Activated B cell treated with CpG ODN at 0.5 μM for 24 hours (primary cell): ENCODE data around the gene MYBL2. TPM values are rescaled to one million over a fixed set of nuclear protein-coding genes. Genes with fewer than 3 reads are reported as not detected.

Experiments
- ATAC-seq: fragments of 200-7000 bp; cut with Tn5 transposase; one replicate; pipeline ENCODE4 v1.10.0; 2021; ENCODE audit warnings: low read depth, mild to moderate bottlenecking, moderate library complexity
- CTCF ChIA-PET: fragments of 350-600 bp; sonication (Branson Sonifier 250); formaldehyde crosslinking; loops from one replicate; lab custom pipeline; 2021; ENCODE audit warnings: antibody characterized with exemption; lab: Charles Lee
- POLR2A ChIA-PET: fragments of 350-600 bp; sonication (Branson Sonifier 250); formaldehyde crosslinking; loops from one replicate; lab custom pipeline; 2021; ENCODE audit warnings: antibody characterized with exemption; lab: Charles Lee
- DNase-seq: peaks from one replicate; pipeline ENCODE4 v3.0.0; 2022
- H3K27ac Mint-ChIP-seq: one replicate; pipeline ENCODE4 v1.8.0; 2020; ENCODE audit warnings: mixed read lengths
- H3K27me3 Mint-ChIP-seq: one replicate; pipeline ENCODE4 v1.8.0; 2021; ENCODE audit warnings: mixed read lengths
- H3K36me3 Mint-ChIP-seq: one replicate; pipeline ENCODE4 v1.8.0; 2021; ENCODE audit warnings: low read depth, mixed read lengths
- H3K4me1 Mint-ChIP-seq: one replicate; pipeline ENCODE4 v1.8.0; 2021; ENCODE audit warnings: mixed read lengths
- H3K4me3 Mint-ChIP-seq: one replicate; pipeline ENCODE4 v1.8.0; 2020; ENCODE audit warnings: mild to moderate bottlenecking, mixed read lengths
- H3K9me3 Mint-ChIP-seq: one replicate; pipeline ENCODE4 v1.8.0; 2020; ENCODE audit warnings: mixed read lengths
- intact Hi-C: fragments of 100-400 bp; cut with micrococcal nuclease; formaldehyde crosslinking; loops from one replicate; pipeline ENCODE4 v1.15.1; 2024
- total RNA-seq: library from RNA; stranded (reverse); gene quantifications from 2 replicates; pipeline ENCODE4 v1.2.3, GENCODE V29; 2022
- TF ChIP-seq, protein P1 (sequence below): fragments of 200-600 bp; IDR thresholded peaks from one replicate; pipeline ENCODE4 v1.8.0; 2022; ENCODE audit warnings: antibody characterized with exemption, mild to moderate bottlenecking

The MYBL2 gene
- total RNA-seq, 1 donor from 2014 or later: 102 TPM

DNA sequence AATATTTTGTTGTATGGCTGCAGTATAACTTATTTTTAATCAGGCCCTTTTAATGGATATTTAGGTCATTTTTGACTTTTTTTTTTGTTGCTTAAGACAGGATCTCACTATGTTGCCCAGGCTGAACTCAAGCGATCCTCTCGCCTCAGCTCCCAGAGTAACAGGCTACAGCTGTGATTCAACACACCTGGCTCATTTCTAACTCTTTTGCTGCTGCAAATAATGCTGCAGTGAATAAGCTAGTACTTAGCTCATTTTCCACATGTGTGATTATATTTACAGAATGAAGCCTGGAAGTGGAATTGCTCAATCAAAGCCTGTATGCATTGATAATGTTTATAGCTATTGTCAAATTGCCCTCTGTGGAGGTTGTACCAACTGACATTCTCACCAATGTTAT lies 58.8 kb downstream of the MYBL2 start:
- TF ChIP-seq, protein P1, sequence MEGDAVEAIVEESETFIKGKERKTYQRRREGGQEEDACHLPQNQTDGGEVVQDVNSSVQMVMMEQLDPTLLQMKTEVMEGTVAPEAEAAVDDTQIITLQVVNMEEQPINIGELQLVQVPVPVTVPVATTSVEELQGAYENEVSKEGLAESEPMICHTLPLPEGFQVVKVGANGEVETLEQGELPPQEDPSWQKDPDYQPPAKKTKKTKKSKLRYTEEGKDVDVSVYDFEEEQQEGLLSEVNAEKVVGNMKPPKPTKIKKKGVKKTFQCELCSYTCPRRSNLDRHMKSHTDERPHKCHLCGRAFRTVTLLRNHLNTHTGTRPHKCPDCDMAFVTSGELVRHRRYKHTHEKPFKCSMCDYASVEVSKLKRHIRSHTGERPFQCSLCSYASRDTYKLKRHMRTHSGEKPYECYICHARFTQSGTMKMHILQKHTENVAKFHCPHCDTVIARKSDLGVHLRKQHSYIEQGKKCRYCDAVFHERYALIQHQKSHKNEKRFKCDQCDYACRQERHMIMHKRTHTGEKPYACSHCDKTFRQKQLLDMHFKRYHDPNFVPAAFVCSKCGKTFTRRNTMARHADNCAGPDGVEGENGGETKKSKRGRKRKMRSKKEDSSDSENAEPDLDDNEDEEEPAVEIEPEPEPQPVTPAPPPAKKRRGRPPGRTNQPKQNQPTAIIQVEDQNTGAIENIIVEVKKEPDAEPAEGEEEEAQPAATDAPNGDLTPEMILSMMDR: no peak
- ChIA-PET POLR2A (interaction anchor here (1.0 kb wide), 1 partner anchor 15 kb away, joined by 3 read pairs; no protein-coding TSS in a partner anchor), CTCF (interaction anchor here (0.6 kb wide), 1 partner anchor 23 kb away, joined by 4 read pairs; no protein-coding TSS in a partner anchor)
- H3K4me3 Mint-ChIP-seq: no peak overlapping the region
- H3K4me1 Mint-ChIP-seq: peaks cover 37% of the 10 kb centered on the region
- no peaks in the 10 kb centered on the region for H3K9me3 Mint-ChIP-seq
- intact Hi-C loops: no loop called here
- no peak overlapping the region for H3K27ac Mint-ChIP-seq
- ATAC-seq: no peak
- H3K27me3 Mint-ChIP-seq: no peaks in the 10 kb centered on the region
- H3K36me3 Mint-ChIP-seq: no peaks in the 10 kb centered on the region
- no peak for DNase-seq

DNA sequence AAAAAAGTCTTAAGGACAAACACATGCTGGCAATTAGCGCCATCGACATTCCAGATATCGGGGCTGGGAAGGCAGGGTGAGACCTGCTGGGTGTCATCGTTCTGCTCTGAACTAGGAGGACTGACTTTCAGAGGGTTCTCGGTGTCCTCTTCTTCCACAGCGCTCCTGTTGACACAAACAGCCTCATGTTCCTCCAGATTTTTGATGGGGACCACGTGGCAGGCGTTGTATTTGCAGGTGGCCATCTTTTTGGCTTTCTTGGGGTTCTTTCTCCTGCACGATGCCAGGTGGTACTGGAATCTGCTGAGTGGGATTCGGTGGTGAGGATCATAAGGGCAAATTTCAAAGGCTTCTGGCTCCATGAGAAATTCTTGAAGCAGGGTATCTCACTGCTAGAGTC lies 59.4 kb downstream of the MYBL2 start:
- Mint-ChIP-seq H3K27me3 (no peaks in the 10 kb centered on the region), H3K9me3 (no peaks in the 10 kb centered on the region), H3K27ac (no peak overlapping the region), H3K4me3 (no peak overlapping the region), H3K36me3 (no peaks in the 10 kb centered on the region), H3K4me1 (peaks cover 39% of the 10 kb centered on the region)
- CTCF ChIA-PET: interaction anchor here (0.6 kb wide), 1 partner anchor 23 kb away, joined by 4 read pairs; no protein-coding TSS in a partner anchor
- intact Hi-C loops: no loop called here
- ATAC-seq (no peak), DNase-seq (no peak)
- POLR2A ChIA-PET: no interaction called here
- TF ChIP-seq, protein P1: no peak

DNA sequence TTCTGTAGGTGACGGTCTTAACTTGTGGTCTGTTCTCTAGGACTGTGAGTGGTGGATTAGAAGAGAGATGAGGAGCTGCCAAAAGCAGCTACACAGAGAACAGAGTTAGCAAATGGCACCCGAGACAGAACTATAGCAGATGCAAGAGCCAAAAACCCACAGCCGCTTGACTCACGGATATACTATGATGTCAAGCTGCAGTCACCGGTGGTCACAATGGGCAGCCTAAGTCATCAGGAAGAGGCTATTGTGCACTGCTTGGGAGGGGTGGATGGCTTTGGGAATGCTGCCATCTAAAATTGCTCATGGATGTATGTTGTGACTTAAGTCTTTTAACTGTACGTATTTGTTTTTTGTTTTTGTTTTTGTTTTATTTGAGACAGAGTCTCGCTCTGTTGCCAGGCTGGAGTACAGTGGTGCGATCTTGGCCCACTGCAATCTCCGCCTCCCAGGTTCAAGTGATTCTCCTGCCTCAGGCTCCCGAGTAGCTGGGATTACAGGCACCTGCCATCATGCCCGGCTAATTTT lies 60.0 kb downstream of the MYBL2 start, which contains the start of gene GTSF1L:
GTSF1L (minus strand) TSS at position 192 of the 528 bp plus-strand sequence. CDS start 308 bp downstream, outside the sequence.
- H3K27ac Mint-ChIP-seq: no peak within 1 kb of the TSS
- ChIA-PET CTCF (no interaction called here), POLR2A (no interaction called here)
- H3K4me1 Mint-ChIP-seq: peaks cover 39% of the 10 kb centered on the region
- intact Hi-C loops: no loop called here
- no peaks in the 10 kb centered on the region for H3K27me3 Mint-ChIP-seq
- no peaks in the 10 kb centered on the region for H3K36me3 Mint-ChIP-seq
- DNase-seq (no peak), ATAC-seq (no peak)
- no peak within 1 kb of the TSS for H3K4me3 Mint-ChIP-seq
- TF ChIP-seq, protein P1: no peak
- H3K9me3 Mint-ChIP-seq: no peaks in the 10 kb centered on the region

DNA sequence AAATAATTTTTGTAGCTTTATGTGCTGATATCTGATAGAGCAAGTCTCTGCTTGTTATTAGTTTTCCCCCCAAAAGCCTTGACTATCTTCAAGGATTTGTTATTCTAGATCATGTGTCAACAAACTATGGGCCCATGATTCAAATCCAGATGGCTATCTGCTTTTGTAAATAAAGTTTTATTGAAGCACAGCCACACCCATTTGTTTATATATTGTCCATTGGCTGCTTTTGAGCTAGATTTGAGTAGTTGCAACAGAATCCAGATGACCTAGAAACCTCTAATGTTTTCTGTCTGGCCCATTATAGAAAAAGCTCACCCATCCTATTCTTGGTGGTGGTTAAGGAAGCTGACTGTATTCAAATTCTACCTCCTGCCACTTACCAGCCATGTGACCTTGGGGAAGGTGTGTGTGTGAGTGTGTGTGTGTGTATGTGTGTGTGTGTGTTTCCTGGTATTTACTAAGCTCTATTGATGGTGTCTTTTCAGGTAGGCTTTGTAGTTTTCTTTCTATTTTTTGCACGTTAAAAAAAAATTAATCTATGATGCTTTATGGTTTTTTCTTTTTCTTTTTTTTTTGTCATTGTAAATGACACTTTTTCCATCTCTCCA lies 61.2 kb downstream of the MYBL2 start:
- Mint-ChIP-seq H3K27me3 (no peaks in the 10 kb centered on the region), H3K36me3 (no peaks in the 10 kb centered on the region), H3K4me3 (no peak overlapping the region), H3K27ac (no peak overlapping the region), H3K9me3 (no peaks in the 10 kb centered on the region), H3K4me1 (peaks cover 38% of the 10 kb centered on the region)
- TF ChIP-seq, protein P1: no peak
- CTCF ChIA-PET: interaction anchor here (0.8 to 1.3 kb wide), 3 partner anchors 21 to 24 kb away, joined by 3 read pairs; no protein-coding TSS in a partner anchor
- ATAC-seq (peak; percentile 34), DNase-seq (no peak)
- intact Hi-C loops: no loop called here
- POLR2A ChIA-PET: interaction anchor here (0.6 to 2.0 kb wide), 3 partner anchors 9 to 60 kb away, joined by 4 to 8 read pairs (median 4); no protein-coding TSS in a partner anchor

DNA sequence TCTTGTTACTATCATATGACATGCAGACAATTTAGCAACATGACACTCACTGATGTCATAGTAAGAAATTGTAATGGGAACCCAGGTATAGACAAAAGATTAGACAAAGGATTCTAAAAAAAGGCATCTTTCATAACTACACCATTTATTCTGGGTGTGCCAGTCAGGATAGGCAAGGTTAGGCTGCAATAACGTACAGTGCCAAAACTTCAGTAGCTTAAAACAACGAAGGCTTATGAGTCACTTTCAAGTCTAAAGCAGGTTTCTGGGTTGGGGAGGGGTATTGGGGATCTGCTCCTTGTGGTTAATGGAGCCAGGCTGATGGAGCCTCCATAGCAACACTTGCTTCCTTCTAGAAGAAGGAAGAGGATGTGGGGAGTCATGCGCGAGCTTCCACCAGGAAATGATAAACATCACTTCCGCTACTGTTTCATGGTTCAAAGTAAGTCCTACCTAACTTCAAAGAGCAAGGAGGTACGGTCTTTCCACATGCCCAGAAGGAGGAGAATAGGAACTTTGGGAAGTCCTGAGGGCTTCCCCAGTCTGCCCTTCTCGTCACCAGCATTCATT lies 61.9 kb downstream of the MYBL2 start:
- Mint-ChIP-seq H3K27me3 (no peaks in the 10 kb centered on the region), H3K36me3 (no peaks in the 10 kb centered on the region), H3K9me3 (no peaks in the 10 kb centered on the region), H3K27ac (peak overlapping the region; percentile 8), H3K4me3 (no peak overlapping the region), H3K4me1 (peaks cover 43% of the 10 kb centered on the region)
- intact Hi-C loops: no loop called here
- DNase-seq: no peak
- POLR2A ChIA-PET: interaction anchor here (0.6 to 2.0 kb wide), 4 partner anchors 8 to 61 kb away, joined by 4 to 8 read pairs (median 5); no protein-coding TSS in a partner anchor
- no peak for ATAC-seq
- CTCF ChIA-PET: interaction anchor here (0.8 to 1.3 kb wide), 3 partner anchors 20 to 23 kb away, joined by 3 read pairs; no protein-coding TSS in a partner anchor
- TF ChIP-seq, protein P1: no peak
